Psoas muscle (tissue), 8 donors: ENCODE results near the gene THEMIS. TPM values are rescaled to one million over a fixed set of nuclear protein-coding genes. Genes with fewer than 3 reads are reported as not detected.

Experiments used
- ATAC-seq, 4 donors: fragments of 200-7000 bp; cut with Tn5 transposase; one replicate each; pipeline ENCODE4 v1.9.1; 2020; ENCODE audit warnings: moderate library complexity in 3 of 4, mild to moderate bottlenecking in 2 of 4
- DNase-seq, 2 donors: peaks; one replicate each; pipeline ENCODE4 v3.0.0-alpha.2; 2020
- H3K27ac ChIP-seq: fragments of 200-600 bp; one replicate; pipeline ENCODE4 v1.8.0; 2022
- H3K27me3 ChIP-seq, 3 donors: fragments of 200-600 bp in 1 of 3; one replicate each; pipeline versions ENCODE4 v1.6.1 to v1.8.0; 2013 to 2022; ENCODE audit warnings: low read length in 2 of 3, mild to moderate bottlenecking in 2 of 3, moderate library complexity in 1 of 3; ENCODE audit not compliant: insufficient read depth in 3 of 3
- H3K36me3 ChIP-seq, 2 donors: fragments of 200-600 bp in 1 of 2; one replicate each; pipeline versions ENCODE4 v1.6.1 to v1.8.0; 2013 to 2022; ENCODE audit warnings: low read depth in 1 of 2, mild to moderate bottlenecking in 1 of 2, moderate library complexity in 1 of 2; ENCODE audit not compliant: insufficient read depth in 1 of 2
- H3K4me1 ChIP-seq: fragments of 200-600 bp; one replicate; pipeline ENCODE4 v1.8.0; 2022
- H3K4me3 ChIP-seq: fragments of 200-600 bp; one replicate; pipeline ENCODE4 v1.8.0; 2022; ENCODE audit warnings: mild to moderate bottlenecking
- H3K9me3 ChIP-seq: fragments of 200-600 bp; one replicate; pipeline ENCODE4 v1.8.0; 2022
- WGBS, 3 donors: extraction: QIAGEN DNeasy Blood & Tissue Kit; methylation state at CpG; one replicate each; pipeline versions ENCODE4 v1.1.6 to v1.1.7; 2013; 5-methylcytosine and 5-hydroxymethylcytosine counted together
- intact Hi-C, 2 donors: fragments of 100-400 bp; cut with DNase I; formaldehyde crosslinking; loops; one replicate each; pipeline versions ENCODE4 v1.11.0 to v1.14.2; 2022
- polyA plus RNA-seq, 3 donors: library from polyadenylated mRNA; stranded (reverse); fragments of 200-250 nt; gene quantifications; one replicate each; pipeline ENCODE4 v1.2.3, GENCODE V29; 2013
- total RNA-seq, 4 donors: library from RNA; stranded (reverse); fragmentation: NEBNext Ultra II Directional in 2 of 4; extraction: Animal tissue kit (Norgen Biotek cat#: 25700) in 2 of 4; gene quantifications; one replicate each; pipeline versions ENCODE4 v1.2.1 to v1.2.4, GENCODE V29; 2021 to 2023
- TF ChIP-seq, protein P1 (sequence below): fragments of 200-600 bp; IDR thresholded peaks from one replicate; pipeline ENCODE4 v1.8.0; 2022; ENCODE audit warnings: antibody characterized with exemption
- donor health status: healthy with polysubstance abuse.
- donor health status: DM: no; HTN: no; CAD: no; lungs with moderate emphysema.
- donor health status: Bipolar disorder and iron deficiency.
- donor health status: healthy.
- donor health status: DM: yes; HTN: yes; CAD: no.
- donor health status: DM: no; HTN: no; CAD: no.
- donor health status: DM: no; HTN: no; CAD: no.
- donor health status: DM: yes; HTN: yes; CAD: no.

Gene THEMIS
- total and polyA plus RNA-seq, 7 donors, result 0.04 to 0.61 (median 0.17) TPM; not detected in 3

- H3K27ac ChIP-seq, result no peak overlapping the region
- TF ChIP-seq, protein P1, sequence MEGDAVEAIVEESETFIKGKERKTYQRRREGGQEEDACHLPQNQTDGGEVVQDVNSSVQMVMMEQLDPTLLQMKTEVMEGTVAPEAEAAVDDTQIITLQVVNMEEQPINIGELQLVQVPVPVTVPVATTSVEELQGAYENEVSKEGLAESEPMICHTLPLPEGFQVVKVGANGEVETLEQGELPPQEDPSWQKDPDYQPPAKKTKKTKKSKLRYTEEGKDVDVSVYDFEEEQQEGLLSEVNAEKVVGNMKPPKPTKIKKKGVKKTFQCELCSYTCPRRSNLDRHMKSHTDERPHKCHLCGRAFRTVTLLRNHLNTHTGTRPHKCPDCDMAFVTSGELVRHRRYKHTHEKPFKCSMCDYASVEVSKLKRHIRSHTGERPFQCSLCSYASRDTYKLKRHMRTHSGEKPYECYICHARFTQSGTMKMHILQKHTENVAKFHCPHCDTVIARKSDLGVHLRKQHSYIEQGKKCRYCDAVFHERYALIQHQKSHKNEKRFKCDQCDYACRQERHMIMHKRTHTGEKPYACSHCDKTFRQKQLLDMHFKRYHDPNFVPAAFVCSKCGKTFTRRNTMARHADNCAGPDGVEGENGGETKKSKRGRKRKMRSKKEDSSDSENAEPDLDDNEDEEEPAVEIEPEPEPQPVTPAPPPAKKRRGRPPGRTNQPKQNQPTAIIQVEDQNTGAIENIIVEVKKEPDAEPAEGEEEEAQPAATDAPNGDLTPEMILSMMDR, result no peak
- no peaks in the 10 kb centered on the region for H3K9me3 ChIP-seq
- ATAC-seq (no peak), DNase-seq (no peak)
- peaks cover 0 to 3% (median 0%) of the 10 kb centered on the region in 3 donors for H3K27me3 ChIP-seq
- intact Hi-C loops, result no loop called here
- WGBS, 3 donors, result 61 to 62% (median 62%) methylated on average over 4 of the region's 4 CpGs
- no peaks in the 10 kb centered on the region for H3K4me1 ChIP-seq
- no peak overlapping the region for H3K4me3 ChIP-seq
- H3K36me3 ChIP-seq, result no peaks in the 10 kb centered on the region
Observed at GRCh38 chr6:127811900-127812570, 88.8 kb downstream of the THEMIS start.

DNA sequence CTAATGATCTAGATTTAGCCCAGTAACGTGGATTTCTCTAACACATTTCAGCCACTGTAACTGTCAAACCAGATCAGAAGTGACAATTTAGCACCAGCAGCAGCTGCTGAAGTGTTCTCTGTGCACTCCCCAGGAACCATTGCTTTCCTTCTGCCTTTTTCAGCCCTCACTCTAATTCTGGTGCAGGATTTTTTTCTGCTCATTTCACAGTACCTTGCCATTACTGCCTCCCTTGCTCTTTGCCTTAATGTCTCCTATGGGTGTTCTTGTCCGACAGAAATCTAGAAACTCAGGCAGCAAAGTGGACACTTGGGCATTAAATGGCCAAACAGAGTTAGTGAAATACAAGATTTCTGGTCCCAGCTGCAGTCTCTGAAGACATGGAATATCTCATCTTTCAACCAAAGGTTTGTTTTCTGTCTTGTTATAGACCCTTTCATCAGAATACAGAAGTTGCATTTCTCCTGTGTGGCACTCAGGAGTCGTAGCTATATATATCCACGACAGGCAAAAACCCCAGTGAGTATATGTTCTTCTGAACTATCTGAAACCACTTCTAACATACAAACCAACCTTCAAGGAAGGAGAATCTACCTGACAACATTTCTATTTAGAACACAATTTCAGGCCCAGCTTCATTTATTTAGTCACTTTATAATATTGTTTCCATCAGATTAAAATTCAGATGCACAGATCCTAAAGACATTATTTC lies 92.9 kb downstream of the THEMIS start:
- TF ChIP-seq, protein P1, result no peak
- ATAC-seq (no peak), DNase-seq (no peak)
- Histone ChIP-seq H3K4me1 (no peaks in the 10 kb centered on the region), H3K27ac (no peak overlapping the region), H3K4me3 (no peak overlapping the region), H3K9me3 (no peaks in the 10 kb centered on the region), H3K27me3 (peaks cover 0 to 3% (median 0%) of the 10 kb centered on the region in 3 donors), H3K36me3 (no peaks in the 10 kb centered on the region)
- intact Hi-C loops, result loop anchor here in 1 of 2 donors (5.0 kb wide), 1 partner anchor 514 kb away; no protein-coding TSS in a partner anchor
- WGBS, 3 donors, result 48 to 58% (median 54%) methylated on average over 4 of the region's 4 CpGs

- ATAC-seq, result no peak
- no peaks in the 10 kb centered on the region for H3K9me3 ChIP-seq
- no peaks in the 10 kb centered on the region for H3K27me3 ChIP-seq
- no peaks in the 10 kb centered on the region for H3K4me1 ChIP-seq
- TF ChIP-seq, protein P1, result no peak
- WGBS, 3 donors, result 94 to 99% (median 95%) methylated on average over 1 of the region's 1 CpG
- intact Hi-C loops, result no loop called here
- H3K4me3 ChIP-seq, result no peak overlapping the region
- H3K36me3 ChIP-seq, result no peaks in the 10 kb centered on the region
- no peak for DNase-seq
- no peak overlapping the region for H3K27ac ChIP-seq
Observed at GRCh38 chr6:127796713-127797112, 104.1 kb downstream of the THEMIS start.

DNA sequence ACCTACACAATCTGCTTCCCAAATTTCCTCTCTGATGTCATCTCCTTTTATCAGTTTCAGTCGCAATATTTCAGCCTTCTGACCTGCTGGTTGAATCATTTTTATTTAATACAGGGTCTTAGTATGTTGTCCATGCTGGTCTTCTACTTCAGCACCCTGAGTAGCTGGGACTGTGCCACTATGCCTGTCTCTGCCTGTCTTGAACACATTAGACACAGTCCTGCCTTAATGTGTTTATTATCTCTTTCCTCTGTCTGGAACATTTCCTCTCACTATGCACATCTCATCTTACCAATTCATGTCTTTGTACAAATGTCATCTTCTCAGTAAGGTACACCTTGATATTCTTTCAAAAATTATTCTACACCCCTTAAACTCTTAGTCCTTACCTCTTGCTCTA lies 106.5 kb downstream of the THEMIS start:
- WGBS, 3 donors, result 59 to 73% (median 71%) methylated on average over 1 of the region's 1 CpG
- Histone ChIP-seq H3K9me3 (no peaks in the 10 kb centered on the region), H3K36me3 (no peaks in the 10 kb centered on the region), H3K27me3 (peaks cover 0 to 1% (median 0%) of the 10 kb centered on the region in 3 donors), H3K4me3 (no peak overlapping the region), H3K27ac (no peak overlapping the region), H3K4me1 (no peaks in the 10 kb centered on the region)
- DNase-seq, result no peak
- intact Hi-C loops, result no loop called here
- no peak for ATAC-seq
- TF ChIP-seq, protein P1, result no peak
